GM15510 (cell line): ENCODE results near the gene NRL.

Experiments used
- POLR2A ChIP-seq: IDR thresholded peaks from 3 replicates; pipeline ENCODE4 v1.6.1; 2011; ENCODE audit warnings: borderline replicate concordance; ENCODE audit not compliant: insufficient read length; ENCODE audit errors: extremely low read depth

NRL gene

DNA sequence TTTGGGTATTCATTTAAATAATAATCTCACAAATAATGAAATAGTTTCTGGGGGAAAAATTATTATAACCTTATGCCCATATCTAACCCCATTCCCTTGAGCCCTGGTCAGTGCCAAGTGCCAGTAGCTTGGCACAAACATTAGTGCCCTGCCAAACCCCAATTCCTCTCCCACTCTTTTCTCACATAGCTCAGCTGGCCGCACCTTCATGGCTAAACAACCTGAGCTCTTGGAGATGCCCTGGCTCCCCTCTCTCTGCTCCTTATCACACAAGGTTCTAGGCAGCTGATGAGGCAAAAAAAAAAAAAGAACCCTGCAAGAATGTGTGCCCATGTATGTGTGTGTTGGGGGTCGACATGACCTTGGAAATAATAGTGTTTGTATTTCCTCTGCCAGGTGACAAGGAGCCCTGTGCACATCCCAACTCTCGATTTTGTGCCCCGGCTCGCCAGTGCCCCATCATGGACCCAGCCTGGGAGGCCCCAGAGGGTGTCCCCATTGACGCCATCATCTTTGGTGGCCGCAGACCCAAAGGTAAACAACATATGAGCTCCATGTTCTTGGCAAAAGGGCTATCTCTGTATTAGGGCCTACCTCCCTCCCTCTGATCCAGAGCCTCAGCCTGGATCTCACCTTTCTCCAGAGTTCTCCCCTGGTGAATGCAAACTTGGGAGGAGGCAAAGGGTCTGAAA lies 12.2 kb downstream of the NRL start:
- no peak for TF ChIP-seq POLR2A

DNA sequence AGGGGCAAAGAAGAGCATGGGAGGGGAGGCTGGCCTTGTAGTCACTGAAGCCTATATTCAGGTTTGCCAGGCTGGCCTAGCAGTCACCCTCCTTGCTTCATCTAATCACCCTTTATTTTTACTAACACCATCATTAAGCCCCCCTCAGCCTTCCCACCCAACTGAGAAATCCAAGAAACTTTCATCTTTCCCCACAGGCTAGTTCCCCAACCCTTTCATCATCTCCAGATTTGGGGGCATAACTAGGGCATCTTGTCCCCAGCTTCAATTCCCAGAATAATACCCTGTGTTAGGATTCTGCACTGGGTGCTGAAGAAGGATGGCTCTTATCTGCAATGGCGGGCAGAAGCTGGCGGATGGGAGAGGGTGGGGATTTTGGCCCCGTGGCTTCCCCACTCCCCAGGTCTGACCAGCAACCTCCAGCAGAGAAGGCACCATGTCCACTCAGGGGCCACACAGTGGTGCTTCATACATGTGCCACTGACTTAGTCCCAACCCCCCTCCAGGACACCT lies 13.7 kb downstream of the NRL start:
- no peak for TF ChIP-seq POLR2A

DNA sequence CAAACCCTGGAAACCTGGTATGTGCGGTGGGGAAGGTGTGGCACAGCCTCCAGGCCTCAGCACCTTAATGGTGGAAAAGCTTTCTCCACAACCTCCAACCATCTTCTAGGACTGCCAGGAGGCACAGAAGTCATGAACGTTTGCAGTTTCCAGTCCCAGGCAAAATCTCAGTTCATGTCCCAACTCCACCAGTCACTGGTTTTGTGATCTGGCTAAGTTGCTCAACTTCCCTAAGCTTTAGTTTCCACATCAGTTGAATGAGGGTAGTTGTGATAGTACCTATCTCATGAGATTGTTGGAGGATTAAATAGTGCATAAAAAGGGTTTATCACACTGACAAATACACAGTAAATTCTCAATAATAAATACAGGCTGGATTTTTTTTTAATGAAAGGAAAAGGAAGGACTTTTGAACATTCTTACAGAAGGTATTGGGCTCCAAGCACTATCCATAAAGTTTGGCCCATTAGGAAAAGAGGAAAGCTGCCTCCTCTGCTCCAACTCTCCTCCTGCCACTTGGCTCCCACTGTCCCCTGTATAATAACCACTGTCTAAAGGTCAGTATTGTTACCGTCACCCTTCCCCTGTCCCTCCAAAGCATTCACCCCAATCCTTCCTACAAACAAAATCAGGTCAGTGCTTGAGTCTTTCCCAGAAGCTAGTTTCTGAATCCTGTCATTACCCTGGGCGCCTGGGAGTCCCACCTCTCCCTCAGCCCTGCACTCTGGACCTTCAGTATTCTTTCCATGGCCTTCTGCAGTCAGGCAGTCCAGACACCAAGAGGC lies 14.4 kb downstream of the NRL start:
- TF ChIP-seq POLR2A: no peak

DNA sequence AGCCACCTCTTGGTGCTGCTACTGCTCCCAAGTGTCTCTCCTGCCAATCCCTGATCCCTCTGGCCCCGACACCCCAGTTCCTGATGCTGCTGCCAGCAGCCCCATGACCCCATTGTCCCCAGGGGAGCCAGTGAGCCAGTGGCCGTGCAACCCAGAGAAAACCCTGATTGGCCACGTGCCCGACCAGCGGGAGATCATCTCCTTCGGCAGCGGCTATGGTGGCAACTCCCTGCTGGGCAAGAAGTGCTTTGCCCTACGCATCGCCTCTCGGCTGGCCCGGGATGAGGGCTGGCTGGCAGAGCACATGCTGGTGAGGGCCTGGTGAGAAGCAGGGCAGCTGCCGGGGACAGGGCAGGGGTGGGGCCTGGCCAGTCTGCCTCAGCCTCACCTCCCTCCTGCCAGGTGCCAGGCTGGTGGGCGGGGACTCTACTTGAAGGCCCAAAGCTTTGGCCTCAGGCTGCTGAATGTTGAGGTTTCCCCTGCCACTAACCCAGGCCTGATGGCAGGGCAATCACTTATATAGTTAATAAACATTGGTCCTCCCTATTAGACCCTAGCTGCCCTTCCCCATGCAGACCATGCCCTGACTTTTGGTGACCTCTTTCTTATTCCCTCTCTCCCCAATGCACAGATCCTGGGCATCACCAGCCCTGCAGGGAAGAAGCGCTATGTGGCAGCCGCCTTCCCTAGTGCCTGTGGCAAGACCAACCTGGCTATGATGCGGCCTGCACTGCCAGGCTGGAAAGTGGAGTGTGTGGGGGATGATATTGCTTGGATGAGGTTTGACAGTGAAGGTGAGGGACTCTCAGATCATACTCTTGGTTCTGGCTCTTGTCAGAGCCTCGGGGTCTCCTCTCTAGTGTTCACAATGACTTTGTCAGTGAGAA lies 15.6 kb downstream of the NRL start:
- peak; percentile 7 for TF ChIP-seq POLR2A

DNA sequence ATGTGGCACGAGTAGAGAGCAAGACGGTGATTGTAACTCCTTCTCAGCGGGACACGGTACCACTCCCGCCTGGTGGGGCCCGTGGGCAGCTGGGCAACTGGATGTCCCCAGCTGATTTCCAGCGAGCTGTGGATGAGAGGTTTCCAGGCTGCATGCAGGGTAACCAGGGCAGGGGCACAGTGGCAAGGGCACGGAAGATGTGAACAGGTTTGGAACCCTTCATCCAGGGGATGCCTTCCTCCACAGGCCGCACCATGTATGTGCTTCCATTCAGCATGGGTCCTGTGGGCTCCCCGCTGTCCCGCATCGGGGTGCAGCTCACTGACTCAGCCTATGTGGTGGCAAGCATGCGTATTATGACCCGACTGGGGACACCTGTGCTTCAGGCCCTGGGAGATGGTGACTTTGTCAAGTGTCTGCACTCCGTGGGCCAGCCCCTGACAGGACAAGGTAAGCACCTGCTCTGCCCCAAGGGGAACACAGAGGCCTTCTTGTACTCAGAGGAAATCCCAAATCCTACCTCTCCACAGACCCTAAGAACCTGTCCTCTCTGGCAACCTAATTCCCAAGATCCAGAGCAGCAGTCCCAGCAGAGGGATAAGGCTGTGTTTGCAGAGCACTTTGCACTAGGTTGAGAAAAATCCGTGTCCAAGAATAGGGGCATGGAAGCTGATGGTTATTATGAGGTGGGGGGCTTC lies 16.4 kb downstream of the NRL start:
- peak; percentile 12 for TF ChIP-seq POLR2A

DNA sequence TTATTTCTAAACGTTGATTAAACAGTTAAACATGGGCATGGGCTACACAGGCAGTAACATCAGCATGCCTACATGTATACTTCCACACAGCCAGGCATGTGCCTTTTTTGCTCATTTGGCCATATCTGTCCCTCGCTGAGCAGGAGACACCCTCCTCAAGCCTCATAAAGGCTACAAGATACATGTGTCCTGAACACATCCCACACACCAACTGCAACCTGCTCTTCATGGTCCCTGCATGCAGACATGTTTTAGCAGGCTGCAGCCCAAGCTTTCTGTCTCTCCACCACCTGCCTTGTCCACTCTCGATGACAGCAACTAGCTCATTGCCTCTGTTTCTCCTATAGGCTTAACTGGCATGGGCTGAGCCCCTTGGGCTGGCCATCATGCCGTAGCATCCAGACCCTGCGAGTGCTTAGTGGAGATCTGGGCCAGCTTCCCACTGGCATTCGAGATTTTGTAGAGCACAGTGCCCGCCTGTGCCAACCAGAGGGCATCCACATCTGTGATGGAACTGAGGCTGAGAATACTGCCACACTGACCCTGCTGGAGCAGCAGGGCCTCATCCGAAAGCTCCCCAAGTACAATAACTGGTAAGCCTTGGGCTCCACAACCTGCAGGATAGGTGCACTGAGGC lies 18.1 kb downstream of the NRL start:
- TF ChIP-seq POLR2A: no peak

DNA sequence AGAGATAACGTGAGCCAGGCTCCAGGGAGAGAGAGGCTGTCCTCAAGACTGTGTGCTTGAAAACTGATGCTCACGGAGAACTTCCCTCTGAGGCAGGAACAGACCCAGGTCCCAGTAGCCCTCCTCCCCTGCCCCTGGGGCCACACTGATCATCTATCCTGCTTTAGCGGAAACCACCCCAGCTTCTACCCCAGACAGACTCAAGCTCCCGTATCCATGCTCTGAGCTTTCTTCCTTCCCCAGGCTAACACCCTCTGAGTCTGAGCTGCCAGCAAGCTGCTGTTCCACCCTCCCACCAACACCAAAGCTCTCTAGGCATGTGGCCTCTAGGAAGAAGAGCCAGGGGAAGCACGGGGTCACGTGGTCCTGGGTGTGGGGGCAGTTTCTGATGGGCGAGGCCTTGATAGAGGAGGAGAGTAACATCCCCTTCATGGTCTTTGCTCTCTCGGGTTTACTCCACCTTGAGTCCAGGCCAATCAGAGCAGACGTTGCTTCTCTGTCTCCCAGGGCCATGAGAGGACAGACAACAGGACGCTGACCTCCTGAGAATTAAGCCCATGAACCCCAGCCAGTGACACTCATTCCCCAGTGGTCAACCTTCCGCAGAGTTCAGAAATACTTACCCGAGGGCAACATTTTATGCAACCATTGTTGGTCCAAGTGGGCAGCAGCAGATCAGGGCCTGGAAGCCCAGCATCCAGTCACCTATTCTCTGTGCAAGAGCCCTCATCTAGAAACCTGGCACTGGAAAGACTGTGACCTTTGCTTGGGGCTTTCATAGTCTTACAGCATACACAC lies 19.3 kb downstream of the NRL start:
- peak; percentile 97 for TF ChIP-seq POLR2A

DNA sequence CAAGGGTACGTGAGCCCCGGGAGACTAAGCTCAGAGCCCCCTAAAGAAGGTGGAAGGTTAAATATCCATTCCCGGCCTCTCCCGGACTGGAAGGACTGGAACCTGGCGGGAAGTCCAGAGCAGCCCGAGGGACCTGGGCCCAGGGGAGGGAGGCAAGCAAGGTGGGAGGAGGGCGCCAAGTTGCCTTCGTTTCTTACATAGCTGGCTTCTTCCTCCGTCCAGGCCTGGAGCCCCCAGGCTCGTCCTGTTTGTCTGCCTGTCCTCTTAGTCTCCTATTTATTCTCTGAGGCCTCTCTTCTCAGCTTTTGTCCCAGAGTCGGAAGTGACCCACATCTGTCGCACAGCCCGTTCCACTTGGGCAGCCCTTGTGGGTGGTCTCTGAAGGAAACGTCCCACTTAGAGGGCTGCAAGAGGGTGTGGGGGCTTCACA lies 19.9 kb downstream of the NRL start:
- no peak for TF ChIP-seq POLR2A

DNA sequence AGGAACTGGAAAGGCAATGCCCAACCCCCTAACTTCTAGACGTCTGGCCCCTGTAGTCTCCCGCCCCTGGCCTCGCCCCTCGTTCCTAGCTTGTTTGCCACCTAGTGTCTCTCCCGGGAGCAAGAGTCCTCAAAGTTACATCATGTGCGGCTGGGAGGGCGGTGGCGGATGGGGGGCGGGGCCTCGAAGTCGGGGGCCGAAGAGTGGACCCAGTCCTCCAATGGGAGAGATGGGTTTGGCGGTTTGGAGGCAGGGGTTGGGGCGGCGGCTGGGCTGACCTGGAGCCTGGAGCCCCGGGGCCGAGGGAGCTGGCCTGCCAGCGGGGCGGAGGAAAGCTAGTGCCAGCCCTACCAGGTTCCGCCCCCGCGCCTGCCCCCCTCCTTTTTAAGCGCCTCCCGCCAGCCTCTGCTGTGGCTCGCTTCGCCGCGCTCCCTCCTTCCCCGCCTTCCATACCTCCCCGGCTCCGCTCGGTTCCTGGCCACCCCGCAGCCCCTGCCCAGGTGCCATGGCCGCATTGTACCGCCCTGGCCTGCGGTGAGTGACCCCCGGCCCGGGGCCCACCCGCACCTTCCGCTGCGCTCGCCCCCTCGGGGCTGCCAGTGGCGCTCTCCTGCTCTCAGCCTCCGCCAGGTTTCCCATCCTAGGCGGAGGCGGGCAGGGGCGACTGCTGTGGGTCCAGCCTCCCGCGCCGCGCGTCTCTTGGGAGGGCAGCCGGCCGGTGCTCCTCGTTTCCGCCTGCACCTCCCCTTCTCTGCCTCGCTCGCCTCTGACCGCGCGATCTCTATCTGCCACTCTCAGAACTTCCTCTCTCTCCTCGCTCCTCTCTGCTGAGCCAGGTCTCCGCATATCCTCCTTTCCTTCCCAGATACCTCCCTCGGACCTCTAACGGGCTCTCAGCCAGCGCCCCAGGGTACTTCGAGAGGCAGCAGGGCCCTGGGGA lies 20.6 kb downstream of the NRL start, which contains the start of gene PCK2:
Gene PCK2, plus strand, starts transcription at position 411 of the 940 bp plus-strand sequence. Its CDS starts 95 bp downstream, at position 506.
- peak; percentile 99 for TF ChIP-seq POLR2A

DNA sequence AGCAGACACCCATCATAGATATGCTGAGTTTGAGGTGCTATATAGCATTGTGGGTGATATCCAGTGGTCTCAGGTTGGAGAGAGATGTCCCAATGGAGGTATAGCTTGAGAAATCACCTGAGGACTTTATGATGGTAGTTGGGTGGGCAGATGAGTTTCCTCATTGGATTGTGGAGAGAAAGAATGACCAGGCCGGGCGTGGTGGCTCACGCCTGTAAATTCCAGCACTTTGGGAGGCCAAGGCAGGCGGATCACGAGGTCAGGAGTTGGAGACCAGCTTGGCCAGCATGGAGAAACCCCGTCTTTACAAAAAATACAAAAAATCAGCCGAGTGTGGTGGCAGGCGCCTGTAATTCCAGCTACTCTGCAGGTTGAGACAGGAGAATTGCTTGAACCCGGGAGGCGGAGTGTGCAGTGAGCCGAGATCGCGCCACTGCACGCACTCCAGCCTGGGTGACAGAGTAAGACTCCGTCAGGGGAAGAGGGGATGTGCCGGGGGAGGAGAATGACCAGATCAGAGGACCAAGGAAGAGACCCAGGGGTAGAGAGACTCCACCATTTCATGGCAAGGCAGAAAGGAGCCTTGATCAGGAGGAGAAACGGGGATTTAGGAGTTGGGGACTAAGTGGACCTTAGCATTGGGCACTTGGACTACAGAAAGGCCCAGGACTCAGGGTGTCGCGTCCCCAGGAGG lies 21.4 kb downstream of the NRL start:
- TF ChIP-seq POLR2A: no peak

DNA sequence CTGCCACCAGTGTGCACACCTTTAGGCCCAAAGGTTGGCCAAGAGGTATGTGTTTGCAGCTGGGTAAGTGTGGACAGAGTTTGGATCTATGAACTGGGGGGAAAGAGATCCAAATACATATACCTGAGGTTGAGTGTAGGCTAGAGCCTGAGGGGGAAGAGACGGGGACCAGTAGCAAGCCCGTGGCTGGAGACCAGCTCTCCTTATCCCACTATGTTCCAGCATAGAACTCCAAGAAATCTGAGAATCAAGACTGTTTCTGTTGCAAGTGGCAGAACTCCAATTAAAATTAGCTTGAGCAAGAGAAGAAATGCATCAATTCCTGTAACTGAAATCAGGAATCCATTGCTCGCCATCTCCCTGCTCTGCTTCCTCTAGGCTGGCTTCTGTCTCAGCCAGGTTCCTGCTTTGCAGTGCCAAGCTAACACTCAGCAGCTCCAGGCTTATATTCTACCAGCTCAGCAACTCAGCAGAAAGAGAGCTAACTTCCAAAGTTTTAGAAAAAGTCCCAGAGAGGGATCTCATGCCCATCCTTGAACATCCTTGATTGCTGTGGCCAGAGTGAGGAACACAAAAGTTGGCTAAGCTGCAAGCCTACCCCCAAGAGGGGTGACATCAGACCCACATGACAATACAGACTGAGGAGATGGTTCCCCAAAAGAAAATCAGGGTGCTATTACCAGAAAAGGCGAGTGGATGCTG lies 22.1 kb downstream of the NRL start:
- TF ChIP-seq POLR2A: no peak
